Measurements from ENCODE around the gene HTR2A.

HTR2A gene

GRCh38 chr13:46908501-46908900, 11.6 kb upstream of the HTR2A start:
- Histone ChIP-seq H3K79me1 (replicated peaks; ENCODE audit: low read length, poor library complexity, severe bottlenecking) (no peaks in the 10 kb centered on the region), H2AFZ (ENCODE audit: low read depth, low read length) (no peak overlapping the region), H3K27ac (ENCODE audit: low read length, poor library complexity, severe bottlenecking) (no peak overlapping the region), H2AK5ac (ENCODE audit: low read length, severe bottlenecking) (no peak overlapping the region), H3K4ac (ENCODE audit: low read depth in 1 of 2, low read length in 2 of 2) (no peak overlapping the region), H4K8ac (ENCODE audit: low read length) (no peak overlapping the region), H3K23ac (ENCODE audit: low read length in 2 of 2) (no peak overlapping the region), H4K91ac (ENCODE audit: low read length) (no peak overlapping the region), H3K14ac (ENCODE audit: low read length in 2 of 2) (no peak overlapping the region), H3K4me1 (ENCODE audit: control insufficient read depth, insufficient read depth, low read depth, low read length) (peaks cover 1% of the 10 kb centered on the region), H2BK5ac (ENCODE audit: low read depth, low read length, poor library complexity, severe bottlenecking) (no peak overlapping the region), H3K18ac (ENCODE audit: low read depth in 1 of 2, low read length in 2 of 2) (no peak overlapping the region), H3K9me3 (ENCODE audit: control insufficient read depth, low read length) (no peaks in the 10 kb centered on the region), H3K4me2 (ENCODE audit: low read length, poor library complexity, severe bottlenecking) (no peak overlapping the region), H3K27me3 (ENCODE audit: control insufficient read depth in 1 of 2, insufficient read depth in 1 of 2, low read length in 2 of 2) (peaks cover 0 to 4% of the 10 kb centered on the region in 2 experiments), H3K36me3 (ENCODE audit: control insufficient read depth in 1 of 2, insufficient read depth in 2 of 2, low read depth in 1 of 2, low read length in 2 of 2) (no peaks in the 10 kb centered on the region), H3K9ac (ENCODE audit: low read length) (no peak overlapping the region), H3K4me3 (ENCODE audit: insufficient read depth in 1 of 2, low read depth in 1 of 2, low read length in 2 of 2) (no peak overlapping the region), H2BK120ac (ENCODE audit: low read depth, low read length) (no peak overlapping the region), H2BK15ac (ENCODE audit: low read depth, poor library complexity, severe bottlenecking) (no peak overlapping the region), H2BK12ac (ENCODE audit: low read length in 2 of 2) (no peak overlapping the region)
- 79% methylated on average over 2 of the region's 2 CpGs for WGBS
- no peak for DNase-seq

- Histone ChIP-seq H3K18ac (ENCODE audit: low read depth in 1 of 2, low read length in 2 of 2) (no peak overlapping the region), H2AK5ac (ENCODE audit: low read length, severe bottlenecking) (no peak overlapping the region), H4K8ac (ENCODE audit: low read length) (no peak overlapping the region), H3K4me2 (ENCODE audit: low read length, poor library complexity, severe bottlenecking) (no peak overlapping the region), H3K4me1 (ENCODE audit: control insufficient read depth, insufficient read depth, low read depth, low read length) (peaks cover 1% of the 10 kb centered on the region), H3K4me3 (ENCODE audit: insufficient read depth in 1 of 2, low read depth in 1 of 2, low read length in 2 of 2) (no peak overlapping the region), H2BK12ac (ENCODE audit: low read length in 2 of 2) (no peak overlapping the region), H2BK5ac (ENCODE audit: low read depth, low read length, poor library complexity, severe bottlenecking) (no peak overlapping the region), H3K79me1 (replicated peaks; ENCODE audit: low read length, poor library complexity, severe bottlenecking) (no peaks in the 10 kb centered on the region), H2AFZ (ENCODE audit: low read depth, low read length) (no peak overlapping the region), H2BK15ac (ENCODE audit: low read depth, poor library complexity, severe bottlenecking) (no peak overlapping the region), H3K9me3 (ENCODE audit: control insufficient read depth, low read length) (no peaks in the 10 kb centered on the region), H2BK120ac (ENCODE audit: low read depth, low read length) (no peak overlapping the region), H3K27me3 (ENCODE audit: control insufficient read depth in 1 of 2, insufficient read depth in 1 of 2, low read length in 2 of 2) (peaks cover 0 to 4% of the 10 kb centered on the region in 2 experiments), H3K27ac (ENCODE audit: low read length, poor library complexity, severe bottlenecking) (no peak overlapping the region), H3K14ac (ENCODE audit: low read length in 2 of 2) (no peak overlapping the region), H3K23ac (ENCODE audit: low read length in 2 of 2) (no peak overlapping the region), H4K91ac (ENCODE audit: low read length) (no peak overlapping the region), H3K36me3 (ENCODE audit: control insufficient read depth in 1 of 2, insufficient read depth in 2 of 2, low read depth in 1 of 2, low read length in 2 of 2) (no peaks in the 10 kb centered on the region), H3K4ac (ENCODE audit: low read depth in 1 of 2, low read length in 2 of 2) (no peak overlapping the region), H3K9ac (ENCODE audit: low read length) (no peak overlapping the region)
- DNase-seq: no peak
These were observed 9.6 kb upstream of the HTR2A start for GRCh38 chr13:46906405-46906804.

GRCh38 chr13:46905249-46905648, 8.4 kb upstream of the HTR2A start:
- Histone ChIP-seq H3K23ac (ENCODE audit: low read length in 2 of 2) (no peak overlapping the region), H3K9me3 (ENCODE audit: control insufficient read depth, low read length) (no peaks in the 10 kb centered on the region), H3K4ac (ENCODE audit: low read depth in 1 of 2, low read length in 2 of 2) (no peak overlapping the region), H3K79me1 (replicated peaks; ENCODE audit: low read length, poor library complexity, severe bottlenecking) (no peaks in the 10 kb centered on the region), H2AK5ac (ENCODE audit: low read length, severe bottlenecking) (no peak overlapping the region), H3K4me2 (ENCODE audit: low read length, poor library complexity, severe bottlenecking) (no peak overlapping the region), H3K36me3 (ENCODE audit: control insufficient read depth in 1 of 2, insufficient read depth in 2 of 2, low read depth in 1 of 2, low read length in 2 of 2) (no peaks in the 10 kb centered on the region), H3K18ac (ENCODE audit: low read depth in 1 of 2, low read length in 2 of 2) (no peak overlapping the region), H3K4me3 (ENCODE audit: insufficient read depth in 1 of 2, low read depth in 1 of 2, low read length in 2 of 2) (no peak overlapping the region), H3K4me1 (ENCODE audit: control insufficient read depth, insufficient read depth, low read depth, low read length) (peaks cover 1% of the 10 kb centered on the region), H2BK5ac (ENCODE audit: low read depth, low read length, poor library complexity, severe bottlenecking) (no peak overlapping the region), H2BK120ac (ENCODE audit: low read depth, low read length) (no peak overlapping the region), H4K91ac (ENCODE audit: low read length) (peak overlapping the region; percentile 40), H3K27me3 (ENCODE audit: control insufficient read depth in 1 of 2, insufficient read depth in 1 of 2, low read length in 2 of 2) (peaks cover 0 to 4% of the 10 kb centered on the region in 2 experiments), H4K8ac (ENCODE audit: low read length) (no peak overlapping the region), H3K27ac (ENCODE audit: low read length, poor library complexity, severe bottlenecking) (no peak overlapping the region), H2BK15ac (ENCODE audit: low read depth, poor library complexity, severe bottlenecking) (no peak overlapping the region), H3K14ac (ENCODE audit: low read length in 2 of 2) (no peak overlapping the region), H3K9ac (ENCODE audit: low read length) (no peak overlapping the region), H2AFZ (ENCODE audit: low read depth, low read length) (no peak overlapping the region), H2BK12ac (ENCODE audit: low read length in 2 of 2) (no peak overlapping the region)
- WGBS: 84% methylated on average over 3 of the region's 3 CpGs
- peak; percentile 29 for DNase-seq

GRCh38 chr13:46903748-46904147, 6.9 kb upstream of the HTR2A start:
- no peak overlapping the region for H3K9ac ChIP-seq (ENCODE audit: low read length)
- no peak overlapping the region for H2BK120ac ChIP-seq (ENCODE audit: low read depth, low read length)
- H2BK5ac ChIP-seq (ENCODE audit: low read depth, low read length, poor library complexity, severe bottlenecking): no peak overlapping the region
- H3K4me2 ChIP-seq (ENCODE audit: low read length, poor library complexity, severe bottlenecking): no peak overlapping the region
- WGBS: 0% methylated on average over 1 of the region's 1 CpG
- DNase-seq: no peak
- no peak overlapping the region for H2BK15ac ChIP-seq (ENCODE audit: low read depth, poor library complexity, severe bottlenecking)
- H4K8ac ChIP-seq (ENCODE audit: low read length): no peak overlapping the region
- peaks cover 0 to 4% of the 10 kb centered on the region in 2 experiments for H3K27me3 ChIP-seq (ENCODE audit: control insufficient read depth in 1 of 2, insufficient read depth in 1 of 2, low read length in 2 of 2)
- H3K14ac ChIP-seq (ENCODE audit: low read length in 2 of 2): no peak overlapping the region
- no peaks in the 10 kb centered on the region for H3K36me3 ChIP-seq (ENCODE audit: control insufficient read depth in 1 of 2, insufficient read depth in 2 of 2, low read depth in 1 of 2, low read length in 2 of 2)
- H3K18ac ChIP-seq (ENCODE audit: low read depth in 1 of 2, low read length in 2 of 2): no peak overlapping the region
- H3K27ac ChIP-seq (ENCODE audit: low read length, poor library complexity, severe bottlenecking): no peak overlapping the region
- no peak overlapping the region for H2AFZ ChIP-seq (ENCODE audit: low read depth, low read length)
- no peak overlapping the region for H3K4me3 ChIP-seq (ENCODE audit: insufficient read depth in 1 of 2, low read depth in 1 of 2, low read length in 2 of 2)
- peaks cover 1% of the 10 kb centered on the region for H3K4me1 ChIP-seq (ENCODE audit: control insufficient read depth, insufficient read depth, low read depth, low read length)
- H3K23ac ChIP-seq (ENCODE audit: low read length in 2 of 2): no peak overlapping the region
- no peak overlapping the region for H3K4ac ChIP-seq (ENCODE audit: low read depth in 1 of 2, low read length in 2 of 2)
- no peaks in the 10 kb centered on the region for H3K9me3 ChIP-seq (ENCODE audit: control insufficient read depth, low read length)
- no peak overlapping the region for H4K91ac ChIP-seq (ENCODE audit: low read length)
- H3K79me1 ChIP-seq (replicated peaks; ENCODE audit: low read length, poor library complexity, severe bottlenecking): no peaks in the 10 kb centered on the region
- no peak overlapping the region for H2BK12ac ChIP-seq (ENCODE audit: low read length in 2 of 2)
- no peak overlapping the region for H2AK5ac ChIP-seq (ENCODE audit: low read length, severe bottlenecking)
